DOHH2 (cell line): ENCODE data around the gene DYNLT2B.
"Not testable (repeated sequence)": the region's sequence is repeated elsewhere in the genome, so short reads cannot be mapped to it uniquely, and the experiment has no call there.

Source experiments
- H3F3A ChIP-seq: fragments of 200-600 bp; sonication (generic), shearing (Covaris generic); 2 replicates; pipeline ENCODE4 v1.6.0; 2016; ENCODE audit warnings: antibody characterized with exemption, mild to moderate bottlenecking; ENCODE audit not compliant: control insufficient read depth, insufficient read depth
- H3K27ac ChIP-seq: fragments of 200-600 bp; sonication (generic); 2 replicates; pipeline ENCODE4 v1.5.1; 2014; ENCODE audit warnings: low read depth, mild to moderate bottlenecking, low read length, moderate library complexity
- H3K27me3 ChIP-seq: fragments of 200-600 bp; sonication (generic); 2 replicates; pipeline ENCODE4 v1.6.1; 2014; ENCODE audit warnings: mild to moderate bottlenecking, low read length, mixed read lengths; ENCODE audit not compliant: control insufficient read depth
- H3K36me3 ChIP-seq: fragments of 200-600 bp; sonication (generic); 2 replicates; pipeline ENCODE4 v1.6.1; 2014; ENCODE audit warnings: mild to moderate bottlenecking, low read length, moderate library complexity, mixed read lengths; ENCODE audit not compliant: control insufficient read depth
- H3K4me1 ChIP-seq: fragments of 200-600 bp; sonication (generic); 2 replicates; pipeline ENCODE4 v1.6.1; 2014; ENCODE audit warnings: mild to moderate bottlenecking, low read length, mixed read lengths; ENCODE audit not compliant: control insufficient read depth
- H3K4me2 ChIP-seq: fragments of 200-600 bp; sonication (generic); 2 replicates; pipeline ENCODE4 v1.6.0; 2014; ENCODE audit warnings: mild to moderate bottlenecking, low read length, moderate library complexity
- H3K4me3 ChIP-seq: fragments of 200-600 bp; sonication (generic); 2 replicates; pipeline ENCODE4 v1.5.1; 2014; ENCODE audit warnings: mild to moderate bottlenecking, low read length, mixed read lengths
- H3K79me2 ChIP-seq: fragments of 200-600 bp; sonication (generic); 2 replicates; pipeline ENCODE4 v1.6.1; 2014; ENCODE audit warnings: mild to moderate bottlenecking, low read length, mixed read lengths; ENCODE audit not compliant: control insufficient read depth
- H3K9me2 ChIP-seq: fragments of 200-600 bp; sonication (generic); replicated peaks from 2 replicates; pipeline ENCODE4 v1.6.1; 2014; ENCODE audit warnings: mild to moderate bottlenecking, low read length, mixed read lengths; ENCODE audit not compliant: control insufficient read depth
- H3K9me3 ChIP-seq: fragments of 200-600 bp; sonication (generic); 2 replicates; pipeline ENCODE4 v1.6.1; 2014; ENCODE audit warnings: antibody characterized with exemption, low read length, mixed read lengths; ENCODE audit not compliant: control insufficient read depth, insufficient read depth
- H4K20me1 ChIP-seq: fragments of 200-600 bp; sonication (generic); 2 replicates; pipeline ENCODE4 v1.6.0; 2014; ENCODE audit warnings: low read depth, mild to moderate bottlenecking, antibody characterized with exemption, low read length, moderate library complexity; ENCODE audit not compliant: control insufficient read depth, insufficient read depth
- EZH2phosphoT487 ChIP-seq: fragments of 200-600 bp; sonication (generic); IDR thresholded peaks from 2 replicates; pipeline ENCODE4 v1.6.1; 2017; ENCODE audit warnings: borderline replicate concordance, mild to moderate bottlenecking, antibody characterized with exemption, low read length, moderate library complexity, mixed read lengths
- TF ChIP-seq, protein P1 (sequence below): fragments of 200-600 bp; sonication (generic); IDR thresholded peaks from one replicate; pipeline ENCODE4 v1.5.1; 2014; ENCODE audit warnings: antibody characterized with exemption, mild to moderate bottlenecking, low read depth, low read length; ENCODE audit not compliant: poor library complexity, severe bottlenecking

Gene DYNLT2B

DNA sequence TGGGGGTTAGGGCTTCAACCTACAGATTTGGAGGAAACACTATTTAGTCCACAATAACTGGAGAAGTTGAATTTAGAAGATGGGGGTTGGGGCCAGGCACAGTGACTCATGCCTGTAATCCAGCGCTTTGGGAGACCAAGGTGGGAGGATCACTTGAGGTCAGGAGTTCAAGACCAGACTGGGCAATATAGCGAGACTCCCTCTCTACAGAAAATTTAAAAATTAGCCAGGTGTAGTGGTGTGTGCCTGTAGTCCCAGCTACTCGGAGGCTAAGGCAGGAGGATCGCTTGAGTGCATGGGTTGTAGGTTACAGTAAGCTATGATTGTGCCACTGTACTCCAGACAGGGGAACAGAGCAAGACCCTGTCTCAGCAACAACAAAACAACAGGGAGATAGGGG is 5.0 kb upstream of the DYNLT2B start:
- H3K4me2 ChIP-seq = no peak overlapping the region
- H3K9me3 ChIP-seq = no peaks in the 10 kb centered on the region
- no peak overlapping the region for H3K4me3 ChIP-seq
- no peak overlapping the region for H3K27ac ChIP-seq
- no peaks in the 10 kb centered on the region for H3F3A ChIP-seq
- peaks cover 5% of the 10 kb centered on the region for H3K4me1 ChIP-seq
- TF ChIP-seq, protein P1, sequence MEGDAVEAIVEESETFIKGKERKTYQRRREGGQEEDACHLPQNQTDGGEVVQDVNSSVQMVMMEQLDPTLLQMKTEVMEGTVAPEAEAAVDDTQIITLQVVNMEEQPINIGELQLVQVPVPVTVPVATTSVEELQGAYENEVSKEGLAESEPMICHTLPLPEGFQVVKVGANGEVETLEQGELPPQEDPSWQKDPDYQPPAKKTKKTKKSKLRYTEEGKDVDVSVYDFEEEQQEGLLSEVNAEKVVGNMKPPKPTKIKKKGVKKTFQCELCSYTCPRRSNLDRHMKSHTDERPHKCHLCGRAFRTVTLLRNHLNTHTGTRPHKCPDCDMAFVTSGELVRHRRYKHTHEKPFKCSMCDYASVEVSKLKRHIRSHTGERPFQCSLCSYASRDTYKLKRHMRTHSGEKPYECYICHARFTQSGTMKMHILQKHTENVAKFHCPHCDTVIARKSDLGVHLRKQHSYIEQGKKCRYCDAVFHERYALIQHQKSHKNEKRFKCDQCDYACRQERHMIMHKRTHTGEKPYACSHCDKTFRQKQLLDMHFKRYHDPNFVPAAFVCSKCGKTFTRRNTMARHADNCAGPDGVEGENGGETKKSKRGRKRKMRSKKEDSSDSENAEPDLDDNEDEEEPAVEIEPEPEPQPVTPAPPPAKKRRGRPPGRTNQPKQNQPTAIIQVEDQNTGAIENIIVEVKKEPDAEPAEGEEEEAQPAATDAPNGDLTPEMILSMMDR = no peak
- no peak for TF ChIP-seq EZH2phosphoT487
- no peaks in the 10 kb centered on the region for H3K79me2 ChIP-seq
- no peaks in the 10 kb centered on the region for H4K20me1 ChIP-seq
- 0 out of 2 replicates have a peak, but pooled peaks cover 2% of the 10 kb centered on the region for H3K27me3 ChIP-seq
- no peaks in the 10 kb centered on the region for H3K9me2 ChIP-seq
- no peaks in the 10 kb centered on the region; the same call in 1 of the 2 replicates for H3K36me3 ChIP-seq

DNA sequence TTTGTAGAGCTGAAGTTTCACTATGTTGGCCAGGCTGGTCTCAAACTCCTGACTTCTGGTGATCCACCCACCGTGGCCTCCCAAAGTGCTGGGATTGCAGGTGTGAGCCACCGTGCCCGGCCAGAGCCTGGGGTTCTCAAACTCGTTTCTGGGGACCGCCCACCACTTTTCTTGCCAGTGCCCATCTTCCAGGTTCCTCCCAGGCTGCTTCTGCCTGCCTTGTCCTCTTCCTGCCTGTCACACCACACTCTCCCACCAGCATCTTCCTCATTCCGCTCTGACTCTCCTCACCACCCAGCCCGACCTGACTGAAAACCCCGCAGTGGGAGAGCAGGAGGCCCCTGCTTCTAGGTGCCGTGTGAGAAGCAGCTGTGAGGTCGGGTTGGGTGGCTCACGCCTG is 3.1 kb upstream of the DYNLT2B start:
- peaks cover 3% of the 10 kb centered on the region; the same call in 1 of the 2 replicates for H3K36me3 ChIP-seq
- H3K9me3 ChIP-seq = no peaks in the 10 kb centered on the region
- peaks cover 10% of the 10 kb centered on the region for H3K4me1 ChIP-seq
- H3K79me2 ChIP-seq = peaks cover 14% of the 10 kb centered on the region
- H3K4me2 ChIP-seq = no peak overlapping the region
- H3K9me2 ChIP-seq = no peaks in the 10 kb centered on the region
- no peak overlapping the region for H3K4me3 ChIP-seq
- no peaks in the 10 kb centered on the region for H4K20me1 ChIP-seq
- no peak overlapping the region for H3K27ac ChIP-seq
- no peak for TF ChIP-seq EZH2phosphoT487
- TF ChIP-seq, protein P1 = no peak
- H3F3A ChIP-seq = peaks cover 3% of the 10 kb centered on the region
- H3K27me3 ChIP-seq = no peaks in the 10 kb centered on the region

DNA sequence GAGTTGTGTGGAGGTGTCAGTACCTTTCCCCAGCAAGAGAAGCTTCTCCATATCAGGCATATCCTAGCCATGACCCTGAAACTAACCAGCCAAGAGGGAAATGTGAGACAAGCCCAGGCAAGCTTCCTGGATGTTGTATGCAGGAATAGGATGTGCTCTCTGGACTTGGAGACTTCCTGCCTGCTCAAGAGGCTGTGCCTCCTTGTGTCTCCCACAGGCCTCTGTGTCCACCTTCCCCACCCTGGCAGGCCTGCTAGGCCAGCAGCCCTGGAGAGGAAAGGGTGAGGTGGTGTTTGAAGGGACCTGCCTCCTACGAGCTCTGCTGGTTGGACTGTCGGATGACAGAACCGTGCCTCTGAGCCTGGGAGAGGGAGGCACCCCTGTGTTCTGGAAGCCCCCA is 2.1 kb upstream of the DYNLT2B start:
- Histone ChIP-seq H3K4me2 (no peak overlapping the region), H3K9me2 (no peaks in the 10 kb centered on the region), H3K4me3 (no peak overlapping the region), H3K79me2 (peaks cover 14% of the 10 kb centered on the region), H3K27me3 (no peaks in the 10 kb centered on the region), H3F3A (peaks cover 7% of the 10 kb centered on the region), H3K4me1 (peaks cover 10% of the 10 kb centered on the region), H3K9me3 (no peaks in the 10 kb centered on the region), H3K27ac (no peak overlapping the region), H3K36me3 (peaks cover 3% of the 10 kb centered on the region; the same call in 1 of the 2 replicates), H4K20me1 (no peaks in the 10 kb centered on the region)
- no peak for TF ChIP-seq EZH2phosphoT487
- TF ChIP-seq, protein P1 = no peak

DNA sequence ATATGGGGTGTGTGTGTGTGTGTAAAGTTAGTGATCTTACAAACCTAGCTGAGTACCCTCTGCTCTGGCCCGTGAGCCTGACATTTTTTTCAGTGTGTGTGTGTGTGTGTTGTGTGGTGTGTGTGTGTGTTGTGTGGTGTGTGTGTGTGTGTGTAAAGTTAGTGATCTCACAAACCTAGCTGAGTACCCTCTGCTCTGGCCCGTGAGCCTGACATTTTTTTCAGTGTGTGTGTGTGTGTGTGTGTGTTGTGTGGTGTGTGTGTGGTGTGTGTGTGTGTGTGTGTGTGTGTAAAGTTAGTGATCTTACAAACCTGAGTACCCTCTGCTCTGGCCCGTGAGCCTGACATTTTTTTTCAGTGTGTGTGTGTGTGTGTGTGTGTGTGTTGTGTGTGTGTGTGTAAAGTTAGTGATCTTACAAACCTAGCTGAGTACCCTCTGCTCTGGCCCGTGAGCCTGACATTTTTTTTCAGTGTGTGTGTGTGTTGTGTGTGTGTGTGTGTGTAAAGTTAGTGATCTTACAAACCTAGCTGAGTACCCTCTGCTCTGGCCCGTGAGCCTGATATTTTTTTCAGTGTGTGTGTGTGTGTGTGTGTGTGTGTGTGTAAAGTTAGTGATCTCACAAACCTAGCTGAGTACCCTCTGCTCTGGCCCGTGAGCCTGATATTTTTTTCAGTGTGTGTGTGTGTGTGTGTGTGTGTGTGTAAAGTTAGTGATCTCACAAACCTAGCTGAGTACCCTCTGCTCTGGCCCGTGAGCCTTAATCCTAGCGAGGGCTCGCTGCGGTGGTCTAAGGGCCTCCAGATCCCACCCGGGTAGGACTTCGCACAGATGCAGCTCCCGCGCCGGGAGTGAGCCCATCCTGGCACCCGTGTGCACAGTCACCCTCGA is 997 bp downstream of the DYNLT2B start:
- not testable (repeated sequence) for H4K20me1 ChIP-seq, H3K9me2 ChIP-seq, H3K36me3 ChIP-seq, H3K9me3 ChIP-seq, H3K27me3 ChIP-seq, H3F3A ChIP-seq
- Histone ChIP-seq H3K4me3 (peak overlapping the region; percentile 91), H3K4me2 (peak overlapping the region; percentile 77), H3K4me1 (peaks cover 10% of the 10 kb centered on the region), H3K27ac (peak overlapping the region; percentile 70), H3K79me2 (peaks cover 14% of the 10 kb centered on the region)
